IPS-20b (cell line): ENCODE data around the gene AMER2.

ENCODE experiments used
- H3K27ac ChIP-seq: one replicate; pipeline ENCODE4 v1.5.1; 2013; ENCODE audit warnings: low read length
- H3K27me3 ChIP-seq: 2 replicates; pipeline ENCODE4 v1.6.1; 2013; ENCODE audit warnings: mild to moderate bottlenecking, low read length, inconsistent platforms; ENCODE audit not compliant: insufficient read depth
- H3K36me3 ChIP-seq: 2 replicates; pipeline ENCODE4 v1.6.1; 2013; ENCODE audit warnings: low read depth, mild to moderate bottlenecking, inconsistent platforms, low read length, moderate library complexity; ENCODE audit not compliant: insufficient read depth
- H3K4me1 ChIP-seq: 2 replicates; pipeline ENCODE4 v1.6.1; 2013; ENCODE audit warnings: mild to moderate bottlenecking, control low read depth, inconsistent platforms, low read length, moderate library complexity; ENCODE audit not compliant: insufficient read depth
- H3K4me3 ChIP-seq: 2 replicates; pipeline ENCODE4 v1.5.1; 2013; ENCODE audit warnings: mild to moderate bottlenecking, low read length, inconsistent platforms
- H3K9ac ChIP-seq: 2 replicates; pipeline ENCODE4 v1.6.1; 2013; ENCODE audit warnings: low read depth, mild to moderate bottlenecking, inconsistent platforms, low read length, moderate library complexity
- H3K9me3 ChIP-seq: 2 replicates; pipeline ENCODE4 v1.6.1; 2013; ENCODE audit warnings: mild to moderate bottlenecking, low read depth, low read length, inconsistent platforms; ENCODE audit not compliant: insufficient read depth

AMER2 gene

GRCh38 chr13:25179832-25180774, 8.0 kb upstream of the AMER2 start:
- Histone ChIP-seq H3K4me1 (peaks cover 5% of the 10 kb centered on the region; the same call in 1 of the 2 replicates), H3K9ac (no peak overlapping the region), H3K4me3 (no peak overlapping the region), H3K9me3 (no peaks in the 10 kb centered on the region), H3K27me3 (no peaks in the 10 kb centered on the region), H3K36me3 (no peaks in the 10 kb centered on the region), H3K27ac (no peak overlapping the region)

DNA sequence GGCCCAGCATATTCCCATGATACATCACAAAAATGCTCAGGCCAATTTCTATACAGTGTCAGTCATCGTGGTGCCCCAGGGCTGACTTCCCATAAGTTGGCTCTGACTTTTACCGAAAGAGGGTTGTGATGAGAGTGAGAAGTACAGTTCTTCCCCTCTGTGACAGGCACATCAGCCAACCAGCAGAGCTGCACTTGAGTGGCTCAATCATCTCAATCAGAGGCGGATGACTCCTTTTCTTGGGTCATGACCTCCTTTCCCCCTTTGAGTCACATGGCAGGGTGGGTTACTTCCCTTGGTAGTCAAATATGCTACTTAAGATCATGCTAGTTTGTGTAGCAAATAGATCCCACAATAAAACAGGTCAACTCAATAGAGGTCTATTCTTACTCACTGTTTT, 6.9 kb upstream of the AMER2 start:
- Histone ChIP-seq H3K4me3 (no peak overlapping the region), H3K9ac (no peak overlapping the region), H3K27ac (no peak overlapping the region)

DNA sequence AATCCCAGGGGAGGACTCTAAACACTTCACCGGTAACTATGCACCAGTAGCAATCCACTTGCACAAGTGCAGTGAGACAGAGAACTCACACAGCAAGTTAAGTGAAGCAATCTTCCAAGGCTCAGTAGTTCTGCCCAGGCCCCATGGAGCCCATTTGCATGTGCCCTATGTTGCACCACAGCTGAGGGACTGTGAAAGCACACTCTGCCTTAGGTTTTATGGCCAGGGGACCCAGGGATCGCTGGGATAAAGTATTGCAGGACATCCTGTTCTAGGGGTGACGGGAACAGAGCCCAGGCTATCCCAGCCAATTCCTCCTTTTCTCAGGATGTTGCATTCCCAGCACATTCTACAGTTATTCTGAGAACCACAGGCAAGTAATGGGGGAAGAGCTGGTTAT, 6.0 kb upstream of the AMER2 start:
- Histone ChIP-seq H3K9ac (no peak overlapping the region), H3K27me3 (peaks cover 13% of the 10 kb centered on the region), H3K36me3 (no peaks in the 10 kb centered on the region), H3K27ac (no peak overlapping the region), H3K9me3 (no peaks in the 10 kb centered on the region), H3K4me3 (no peak overlapping the region), H3K4me1 (peaks cover 10% of the 10 kb centered on the region; the same call in 1 of the 2 replicates)

More for the DNA sequence above, 6.9 kb upstream of the AMER2 start:
- H3K27me3 ChIP-seq, result peaks cover 4% of the 10 kb centered on the region
- H3K9me3 ChIP-seq, result no peaks in the 10 kb centered on the region
- no peaks in the 10 kb centered on the region for H3K36me3 ChIP-seq
- H3K4me1 ChIP-seq, result peaks cover 5% of the 10 kb centered on the region; the same call in 1 of the 2 replicates

GRCh38 chr13:25177636-25178035, 5.5 kb upstream of the AMER2 start:
- Histone ChIP-seq H3K4me1 (peaks cover 10% of the 10 kb centered on the region; the same call in 1 of the 2 replicates), H3K27me3 (peaks cover 17% of the 10 kb centered on the region), H3K36me3 (no peaks in the 10 kb centered on the region), H3K9me3 (no peaks in the 10 kb centered on the region), H3K9ac (no peak overlapping the region), H3K4me3 (no peak overlapping the region), H3K27ac (no peak overlapping the region)

DNA sequence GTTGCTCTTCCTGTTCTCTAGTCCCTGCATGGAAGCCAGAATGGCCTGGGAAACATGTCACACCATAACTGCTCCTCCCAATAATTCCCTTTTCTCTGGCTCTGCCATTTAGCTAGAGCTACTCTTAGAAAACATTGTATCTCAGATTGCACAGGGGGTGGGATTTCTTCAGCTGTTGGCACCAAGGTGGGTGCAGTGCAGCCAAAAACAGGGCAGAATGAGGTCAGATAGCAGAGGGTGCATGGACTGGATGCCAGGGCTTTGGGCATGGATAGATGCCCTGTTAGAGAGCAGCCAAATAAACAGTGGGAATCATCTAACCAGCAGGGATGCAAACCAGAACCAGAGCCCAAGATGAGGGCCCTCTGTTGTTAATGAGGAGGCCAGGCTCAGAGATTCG, 4.9 kb upstream of the AMER2 start:
- no peaks in the 10 kb centered on the region for H3K36me3 ChIP-seq
- H3K4me3 ChIP-seq, result no peak overlapping the region
- no peak overlapping the region for H3K9ac ChIP-seq
- peaks cover 10% of the 10 kb centered on the region; the same call in 1 of the 2 replicates for H3K4me1 ChIP-seq
- H3K27me3 ChIP-seq, result peaks cover 24% of the 10 kb centered on the region
- no peaks in the 10 kb centered on the region for H3K9me3 ChIP-seq
- no peak overlapping the region for H3K27ac ChIP-seq

GRCh38 chr13:25175431-25175830, 3.3 kb upstream of the AMER2 start:
- Histone ChIP-seq H3K27me3 (peaks cover 39% of the 10 kb centered on the region), H3K9ac (no peak overlapping the region), H3K27ac (no peak overlapping the region), H3K9me3 (no peaks in the 10 kb centered on the region), H3K4me3 (no peak overlapping the region), H3K36me3 (no peaks in the 10 kb centered on the region), H3K4me1 (peaks cover 6% of the 10 kb centered on the region; the same call in 1 of the 2 replicates)

- Histone ChIP-seq H3K4me1 (peaks cover 6% of the 10 kb centered on the region; the same call in 1 of the 2 replicates), H3K9me3 (no peaks in the 10 kb centered on the region), H3K4me3 (no peak overlapping the region), H3K27ac (no peak overlapping the region), H3K36me3 (no peaks in the 10 kb centered on the region), H3K27me3 (peaks cover 44% of the 10 kb centered on the region), H3K9ac (no peak overlapping the region)
These were observed 2.9 kb upstream of the AMER2 start for GRCh38 chr13:25175026-25175425.

DNA sequence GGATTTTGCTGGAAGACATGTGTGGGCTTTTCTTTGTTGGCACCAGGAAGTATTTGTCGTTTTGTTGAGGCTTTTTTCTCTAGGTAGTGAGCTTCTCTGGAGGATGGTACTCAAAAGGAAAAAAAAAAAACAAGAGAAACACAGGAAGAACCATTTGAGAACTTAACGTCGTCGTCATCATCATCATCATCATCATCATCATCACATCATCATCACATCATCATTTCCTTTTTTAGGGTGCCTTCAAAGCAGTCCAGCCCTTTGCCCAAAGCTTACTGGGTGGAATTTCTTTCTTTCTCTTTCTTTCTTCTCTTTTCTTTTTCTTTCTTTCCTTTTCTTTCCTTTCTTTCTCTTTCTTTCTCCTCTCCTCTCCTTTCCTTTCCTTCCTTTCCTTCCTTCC, 2.2 kb upstream of the AMER2 start:
- no peak overlapping the region for H3K27ac ChIP-seq

DNA sequence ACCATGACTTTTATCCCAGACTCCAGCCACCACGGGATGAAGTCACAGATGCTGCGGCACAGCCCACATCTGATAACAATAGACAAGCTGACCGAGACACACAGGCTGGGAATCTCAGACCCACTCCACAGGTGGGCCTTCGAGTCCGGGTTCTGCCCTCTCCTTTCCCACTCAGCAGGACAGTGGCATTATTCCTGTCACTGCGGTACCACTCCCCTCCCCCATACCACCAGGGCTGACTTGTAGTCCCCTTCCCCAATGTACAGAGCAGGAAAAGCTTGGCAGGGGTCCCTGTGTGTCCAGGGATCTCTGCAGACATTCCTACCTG, 179 bp upstream of the AMER2 start:
- Histone ChIP-seq H3K27ac (no peak overlapping the region), H3K4me1 (peaks cover 6% of the 10 kb centered on the region; the same call in 1 of the 2 replicates), H3K27me3 (peaks cover 57% of the 10 kb centered on the region), H3K4me3 (peak overlapping the region; percentile 62; the same call in 1 of the 2 replicates), H3K9ac (no peak overlapping the region), H3K36me3 (no peaks in the 10 kb centered on the region), H3K9me3 (no peaks in the 10 kb centered on the region)

More for the DNA sequence above, 2.2 kb upstream of the AMER2 start:
- Histone ChIP-seq H3K27me3 (peaks cover 51% of the 10 kb centered on the region), H3K9me3 (no peaks in the 10 kb centered on the region), H3K9ac (no peak overlapping the region), H3K4me1 (peaks cover 6% of the 10 kb centered on the region; the same call in 1 of the 2 replicates), H3K4me3 (no peak overlapping the region), H3K36me3 (no peaks in the 10 kb centered on the region)

- Histone ChIP-seq H3K9ac (no peak overlapping the region), H3K27me3 (peaks cover 57% of the 10 kb centered on the region), H3K4me3 (peak overlapping the region; percentile 62), H3K4me1 (peaks cover 6% of the 10 kb centered on the region; the same call in 1 of the 2 replicates), H3K27ac (no peak overlapping the region), H3K36me3 (no peaks in the 10 kb centered on the region), H3K9me3 (no peaks in the 10 kb centered on the region)
These were observed 945 bp downstream of the AMER2 start for GRCh38 chr13:25171170-25171516.

- Histone ChIP-seq H3K27me3 (peaks cover 57% of the 10 kb centered on the region), H3K9me3 (no peaks in the 10 kb centered on the region), H3K4me1 (peaks cover 7% of the 10 kb centered on the region; the same call in 1 of the 2 replicates), H3K27ac (no peak overlapping the region), H3K9ac (no peak overlapping the region; the same call in 1 of the 2 replicates), H3K4me3 (peak overlapping the region; percentile 62; the same call in 1 of the 2 replicates), H3K36me3 (no peaks in the 10 kb centered on the region)
These were observed 1.5 kb downstream of the AMER2 start for GRCh38 chr13:25170554-25171111.
